ENCODE results near the gene ICOS. TPM values are rescaled to one million over a fixed set of nuclear protein-coding genes. Genes with fewer than 3 reads are reported as not detected.

ICOS gene
- total RNA-seq, 1 experiment from 2014 or later, result not detected

- peak; percentile 41 for DNase-seq
- CTCF ChIA-PET, result no interaction called here
These were observed 74.3 kb downstream of the ICOS start for GRCh38 chr2:204010628-204011560.

More at GRCh38 chr2:204010628-204011560, 74.3 kb downstream of the ICOS start:
- Histone ChIP-seq H4K20me1 (ENCODE audit: low read length) (no peaks in the 10 kb centered on the region), H3K79me2 (ENCODE audit: low read length) (no peaks in the 10 kb centered on the region), H3K4me1 (ENCODE audit: insufficient read depth, low read length) (peaks cover 17% of the 10 kb centered on the region), H3K27ac (ENCODE audit: low read length) (peak overlapping the region; percentile 20; the same call in 1 of the 2 replicates), H3K36me3 (ENCODE audit: low read depth, low read length) (no peaks in the 10 kb centered on the region), H3K9ac (ENCODE audit: low read length) (no peak overlapping the region), H3K9me3 (ENCODE audit: low read length) (no peaks in the 10 kb centered on the region), H3K4me2 (ENCODE audit: low read length) (no peak overlapping the region; the same call in 1 of the 2 replicates), H3K4me3 (ENCODE audit: low read length) (no peak overlapping the region), H3K27me3 (ENCODE audit: low read length) (peaks cover 6% of the 10 kb centered on the region; the same call in 1 of the 2 replicates), H3F3A (ENCODE audit: low read length, unreplicated experiment) (no peaks in the 10 kb centered on the region), H2AFZ (ENCODE audit: low read length) (no peak overlapping the region), H3K9me2 (replicated peaks; ENCODE audit: low read length) (no peaks in the 10 kb centered on the region)
- intact Hi-C loops (cut with micrococcal nuclease), result no loop called here
- BruUV-seq (replicated peaks), result no TSS peak
- TF ChIP-seq CTCF (conservative IDR thresholded peaks at IDR 0.05; ENCODE audit: low read depth, low read length) (no peak), EZH2 (IDR thresholded peaks at IDR 0.05; ENCODE audit: low read length, unreplicated experiment) (no peak), EZH2phosphoT487 (IDR thresholded peaks at IDR 0.05; ENCODE audit: borderline replicate concordance, low read length) (no peak)
- no peak for ATAC-seq
- POLR2A ChIA-PET (ENCODE audit: unreplicated experiment), result no interaction called here

Other genes with a start within 250 kb of the ICOS start
- not detected in 2 replicates for gene CD28, start 230.1 kb upstream of the ICOS start, total RNA-seq (2014; rRNA removed)
- not detected in 2 replicates for gene CTLA4, start 69.0 kb upstream of the ICOS start, total RNA-seq (2014; rRNA removed)

Data from PC-3 (cell line).